ENCODE data around the gene NCKAP5.

DNA sequence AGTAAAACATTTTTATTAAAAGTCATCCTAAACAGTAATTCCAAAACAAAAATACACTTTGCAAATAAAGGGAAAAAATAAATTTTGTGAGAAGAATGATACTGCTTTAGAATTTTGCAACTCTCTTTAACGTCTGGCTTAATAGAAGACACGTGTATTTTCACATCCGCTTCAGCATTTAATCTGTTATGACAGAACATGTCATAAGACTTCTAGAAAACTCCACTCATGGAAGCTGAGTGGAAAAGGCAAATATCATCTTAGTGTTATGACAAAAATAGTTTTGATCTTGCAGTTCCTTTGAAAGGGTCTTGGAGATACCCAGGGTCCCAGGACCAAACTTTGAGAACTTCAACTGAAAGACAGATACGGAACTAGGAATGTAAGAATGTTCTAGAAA is 350.1 kb downstream of the NCKAP5 start:
- TF ChIP-seq SIN3A (IDR thresholded peaks at IDR 0.05; ENCODE audit: borderline replicate concordance, insufficient read depth, low read length) (no peak), POLR2AphosphoS5 (IDR thresholded peaks at IDR 0.05; ENCODE audit: low read depth, low read length) (no peak), TAF1 (IDR thresholded peaks at IDR 0.05; ENCODE audit: borderline replicate concordance, insufficient read depth, low read length) (no peak)
- TF ChIP-seq, protein P1, sequence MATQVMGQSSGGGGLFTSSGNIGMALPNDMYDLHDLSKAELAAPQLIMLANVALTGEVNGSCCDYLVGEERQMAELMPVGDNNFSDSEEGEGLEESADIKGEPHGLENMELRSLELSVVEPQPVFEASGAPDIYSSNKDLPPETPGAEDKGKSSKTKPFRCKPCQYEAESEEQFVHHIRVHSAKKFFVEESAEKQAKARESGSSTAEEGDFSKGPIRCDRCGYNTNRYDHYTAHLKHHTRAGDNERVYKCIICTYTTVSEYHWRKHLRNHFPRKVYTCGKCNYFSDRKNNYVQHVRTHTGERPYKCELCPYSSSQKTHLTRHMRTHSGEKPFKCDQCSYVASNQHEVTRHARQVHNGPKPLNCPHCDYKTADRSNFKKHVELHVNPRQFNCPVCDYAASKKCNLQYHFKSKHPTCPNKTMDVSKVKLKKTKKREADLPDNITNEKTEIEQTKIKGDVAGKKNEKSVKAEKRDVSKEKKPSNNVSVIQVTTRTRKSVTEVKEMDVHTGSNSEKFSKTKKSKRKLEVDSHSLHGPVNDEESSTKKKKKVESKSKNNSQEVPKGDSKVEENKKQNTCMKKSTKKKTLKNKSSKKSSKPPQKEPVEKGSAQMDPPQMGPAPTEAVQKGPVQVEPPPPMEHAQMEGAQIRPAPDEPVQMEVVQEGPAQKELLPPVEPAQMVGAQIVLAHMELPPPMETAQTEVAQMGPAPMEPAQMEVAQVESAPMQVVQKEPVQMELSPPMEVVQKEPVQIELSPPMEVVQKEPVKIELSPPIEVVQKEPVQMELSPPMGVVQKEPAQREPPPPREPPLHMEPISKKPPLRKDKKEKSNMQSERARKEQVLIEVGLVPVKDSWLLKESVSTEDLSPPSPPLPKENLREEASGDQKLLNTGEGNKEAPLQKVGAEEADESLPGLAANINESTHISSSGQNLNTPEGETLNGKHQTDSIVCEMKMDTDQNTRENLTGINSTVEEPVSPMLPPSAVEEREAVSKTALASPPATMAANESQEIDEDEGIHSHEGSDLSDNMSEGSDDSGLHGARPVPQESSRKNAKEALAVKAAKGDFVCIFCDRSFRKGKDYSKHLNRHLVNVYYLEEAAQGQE (IDR thresholded peaks at IDR 0.05; ENCODE audit: insufficient read depth in 1 of 2, low read depth in 2 of 2, low read length in 2 of 2): no peak

All from PFSK-1 (cell line).